Mesendoderm (in vitro differentiated cells): ENCODE results near the gene GUCA1A.

ENCODE experiments used
- DNase-seq: peaks from one replicate; pipeline ENCODE4 v3.0.0; 2013
- H2AK5ac ChIP-seq: 2 replicates; pipeline ENCODE4 v1.6.1; 2013; ENCODE audit warnings: low read length, inconsistent platforms
- H2BK120ac ChIP-seq: 2 replicates; pipeline ENCODE4 v1.6.1; 2013; ENCODE audit warnings: low read depth, mild to moderate bottlenecking, low read length, moderate library complexity, mixed read lengths
- H2BK15ac ChIP-seq: replicated peaks from 2 replicates; pipeline ENCODE4 v1.6.1; 2013; ENCODE audit warnings: low read depth, mild to moderate bottlenecking, moderate library complexity
- H2BK5ac ChIP-seq: 2 replicates; pipeline ENCODE4 v1.6.1; 2013; ENCODE audit warnings: low read length, inconsistent platforms
- H3K18ac ChIP-seq: 2 replicates; pipeline ENCODE4 v1.6.1; 2013; ENCODE audit warnings: mild to moderate bottlenecking, low read length, mixed read lengths
- H3K23ac ChIP-seq: one replicate; pipeline ENCODE4 v1.6.1; 2013; ENCODE audit warnings: low read length
- H3K27ac ChIP-seq: 2 replicates; pipeline ENCODE4 v1.5.1; 2013; ENCODE audit warnings: low read depth, mild to moderate bottlenecking, inconsistent platforms, low read length, moderate library complexity
- H3K27me3 ChIP-seq: 2 replicates; pipeline ENCODE4 v1.6.1; 2013; ENCODE audit warnings: low read length, control low read depth, mild to moderate bottlenecking, inconsistent platforms; ENCODE audit not compliant: insufficient read depth, poor library complexity
- H3K36me3 ChIP-seq: 2 replicates; pipeline ENCODE4 v1.6.1; 2013; ENCODE audit warnings: low read length, inconsistent platforms; ENCODE audit not compliant: control insufficient read depth, insufficient read depth
- H3K4ac ChIP-seq: one replicate; pipeline ENCODE4 v1.6.1; 2013; ENCODE audit warnings: low read depth, mild to moderate bottlenecking, low read length, moderate library complexity
- H3K4me1 ChIP-seq: 2 replicates; pipeline ENCODE4 v1.6.1; 2013; ENCODE audit warnings: low read depth, low read length, inconsistent platforms; ENCODE audit not compliant: control insufficient read depth
- H3K4me2 ChIP-seq: 2 replicates; pipeline ENCODE4 v1.6.1; 2013; ENCODE audit warnings: low read length
- H3K4me3 ChIP-seq: 2 replicates; pipeline ENCODE4 v1.5.1; 2013; ENCODE audit warnings: mild to moderate bottlenecking, low read length
- H3K56ac ChIP-seq: one replicate; pipeline ENCODE4 v1.6.1; 2013; ENCODE audit warnings: low read length
- H3K79me1 ChIP-seq: 2 replicates; pipeline ENCODE4 v1.6.1; 2013; ENCODE audit warnings: low read length, inconsistent platforms
- H3K79me2 ChIP-seq: 2 replicates; pipeline ENCODE4 v1.6.1; 2013; ENCODE audit warnings: mild to moderate bottlenecking, low read length; ENCODE audit not compliant: control insufficient read depth, insufficient read depth
- H3K9ac ChIP-seq: 2 replicates; pipeline ENCODE4 v1.6.1; 2013; ENCODE audit warnings: low read length, inconsistent platforms
- H4K5ac ChIP-seq: one replicate; pipeline ENCODE4 v1.6.1; 2013; ENCODE audit warnings: low read length
- H4K8ac ChIP-seq: one replicate; pipeline ENCODE4 v1.6.1; 2013; ENCODE audit warnings: low read depth, mild to moderate bottlenecking, control low read depth, low read length, moderate library complexity
- WGBS: extraction: QIAGEN DNeasy Blood & Tissue Kit; methylation state at CpG from one replicate; pipeline ENCODE4 v1.1.7; 2013; ENCODE audit warnings: low lambda C conversion rate, missing lambda C conversion rate; ENCODE audit not compliant: insufficient coverage; ENCODE audit errors: extremely low coverage; 5-methylcytosine and 5-hydroxymethylcytosine counted together

Gene GUCA1A

DNA sequence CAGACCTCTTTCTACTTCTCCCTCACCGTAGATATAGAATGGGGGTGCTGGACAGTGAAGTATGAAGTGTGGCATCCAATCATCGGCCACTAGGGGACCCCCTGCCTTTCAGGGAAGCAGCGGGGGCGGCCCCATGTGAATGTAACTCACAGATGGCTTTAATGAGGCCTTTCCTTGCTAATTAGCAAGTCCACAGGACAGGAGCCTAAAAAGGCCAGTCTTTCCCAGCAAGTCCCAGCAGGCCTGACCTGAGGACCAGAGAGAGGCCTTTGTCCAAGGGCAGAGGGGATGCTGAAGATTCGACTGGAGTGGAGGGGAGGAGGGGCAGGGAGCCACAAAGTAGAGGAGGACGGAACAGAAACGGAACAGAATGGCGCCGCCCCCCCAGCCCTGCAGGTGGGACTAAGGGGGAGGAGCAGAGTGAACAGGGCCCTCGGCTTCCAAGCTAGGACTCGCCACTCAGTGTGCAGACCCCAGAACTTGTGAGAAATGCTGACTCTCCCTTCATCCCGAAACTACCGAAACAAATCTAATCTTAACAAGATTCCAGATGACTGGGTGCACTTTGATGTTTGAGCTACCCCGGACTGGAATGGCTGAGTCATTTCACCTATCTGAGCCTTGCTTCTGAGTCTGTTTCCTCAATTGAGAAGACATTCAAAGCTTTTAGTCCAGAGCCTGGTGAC, 36.5 kb upstream of the GUCA1A start:
- H3K4me3 ChIP-seq: no peak overlapping the region
- peak overlapping the region; percentile 96 for H3K27ac ChIP-seq
- peak; percentile 93 for DNase-seq

DNA sequence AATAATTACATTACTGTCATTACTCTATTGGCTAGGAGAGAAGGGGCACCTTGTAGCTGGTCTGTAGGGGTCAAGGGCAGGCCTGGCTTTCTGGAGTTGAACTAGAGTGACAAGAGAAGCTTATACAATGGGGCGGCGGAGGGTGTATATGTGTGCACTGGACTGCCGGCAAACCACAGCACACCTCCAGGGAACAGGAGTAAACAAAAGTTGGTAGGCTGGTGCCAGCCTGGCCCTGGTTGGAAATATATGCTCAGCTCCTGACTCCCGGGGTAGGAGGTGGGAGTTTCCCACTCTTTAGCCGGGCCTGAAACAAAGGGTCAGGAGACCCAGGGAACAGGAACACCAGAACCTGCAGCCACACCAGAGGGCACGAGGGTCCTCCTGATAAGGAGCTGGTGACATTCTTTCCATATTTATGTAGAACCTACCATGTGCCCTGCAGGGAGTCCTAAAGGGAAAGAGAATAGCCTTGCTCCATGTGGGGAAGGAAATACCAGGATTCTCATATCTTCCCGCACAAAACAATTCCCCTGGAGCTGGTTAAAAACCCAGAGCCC, 35.9 kb upstream of the GUCA1A start:
- H4K5ac ChIP-seq: no peak overlapping the region
- peak overlapping the region; percentile 72 for H3K18ac ChIP-seq
- peak overlapping the region; percentile 86 for H2AK5ac ChIP-seq
- H3K4me3 ChIP-seq: no peak overlapping the region
- H2BK5ac ChIP-seq: peak overlapping the region; percentile 86
- H3K36me3 ChIP-seq: no peaks in the 10 kb centered on the region
- peak overlapping the region; percentile 40 for H2BK120ac ChIP-seq
- no peaks in the 10 kb centered on the region for H3K27me3 ChIP-seq
- peaks cover 26% of the 10 kb centered on the region for H3K4me1 ChIP-seq
- H3K79me2 ChIP-seq: peaks cover 38% of the 10 kb centered on the region
- peak overlapping the region; percentile 59 for H3K9ac ChIP-seq
- H3K4ac ChIP-seq: peak overlapping the region; percentile 74
- WGBS: no CpG with 5 or more reads among the region's 7 CpGs
- peak; percentile 97 for DNase-seq
- H3K79me1 ChIP-seq: peaks cover 21% of the 10 kb centered on the region
- H3K4me2 ChIP-seq: peak overlapping the region; percentile 19
- no peak overlapping the region for H4K8ac ChIP-seq
- H3K23ac ChIP-seq: no peak overlapping the region
- no peak overlapping the region for H2BK15ac ChIP-seq
- peak overlapping the region; percentile 96 for H3K27ac ChIP-seq
- peak overlapping the region; percentile 51 for H3K56ac ChIP-seq

More for the DNA sequence above, 36.5 kb upstream of the GUCA1A start:
- no peak overlapping the region for H3K23ac ChIP-seq
- H3K4me2 ChIP-seq: peak overlapping the region; percentile 5
- peak overlapping the region; percentile 40 for H2BK120ac ChIP-seq
- no peaks in the 10 kb centered on the region for H3K27me3 ChIP-seq
- H4K8ac ChIP-seq: no peak overlapping the region
- H2AK5ac ChIP-seq: no peak overlapping the region
- H3K79me2 ChIP-seq: peaks cover 32% of the 10 kb centered on the region
- peaks cover 22% of the 10 kb centered on the region for H3K79me1 ChIP-seq
- H3K56ac ChIP-seq: peak overlapping the region; percentile 68
- H4K5ac ChIP-seq: peak overlapping the region; percentile 81
- peaks cover 26% of the 10 kb centered on the region for H3K4me1 ChIP-seq
- no peak overlapping the region for H2BK15ac ChIP-seq
- H3K4ac ChIP-seq: peak overlapping the region; percentile 74
- H3K36me3 ChIP-seq: no peaks in the 10 kb centered on the region
- no CpG with 5 or more reads among the region's 14 CpGs for WGBS
- peak overlapping the region; percentile 85 for H3K18ac ChIP-seq
- peak overlapping the region; percentile 59 for H3K9ac ChIP-seq
- peak overlapping the region; percentile 86 for H2BK5ac ChIP-seq

DNA sequence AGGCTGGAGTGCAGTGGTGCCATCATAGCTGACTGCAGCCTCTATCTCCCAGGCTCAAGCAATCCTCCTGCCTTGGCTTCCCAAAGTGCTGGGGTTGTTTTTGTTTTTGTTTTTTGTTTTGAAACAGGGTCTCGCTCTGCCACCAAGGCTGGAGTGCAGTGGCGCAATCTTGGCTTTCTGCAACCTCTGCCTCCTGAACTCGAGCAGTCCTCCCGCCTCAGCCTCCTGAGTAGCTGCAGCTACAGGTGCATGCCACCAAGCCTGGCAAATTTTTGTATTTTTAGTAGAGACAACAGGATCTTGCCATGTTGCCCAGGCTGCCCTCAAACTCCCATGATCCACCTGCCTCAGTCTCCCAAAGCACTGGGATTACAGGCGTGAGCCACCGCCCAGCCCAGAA, 35.0 kb upstream of the GUCA1A start:
- peak overlapping the region; percentile 75 for H3K27ac ChIP-seq

DNA sequence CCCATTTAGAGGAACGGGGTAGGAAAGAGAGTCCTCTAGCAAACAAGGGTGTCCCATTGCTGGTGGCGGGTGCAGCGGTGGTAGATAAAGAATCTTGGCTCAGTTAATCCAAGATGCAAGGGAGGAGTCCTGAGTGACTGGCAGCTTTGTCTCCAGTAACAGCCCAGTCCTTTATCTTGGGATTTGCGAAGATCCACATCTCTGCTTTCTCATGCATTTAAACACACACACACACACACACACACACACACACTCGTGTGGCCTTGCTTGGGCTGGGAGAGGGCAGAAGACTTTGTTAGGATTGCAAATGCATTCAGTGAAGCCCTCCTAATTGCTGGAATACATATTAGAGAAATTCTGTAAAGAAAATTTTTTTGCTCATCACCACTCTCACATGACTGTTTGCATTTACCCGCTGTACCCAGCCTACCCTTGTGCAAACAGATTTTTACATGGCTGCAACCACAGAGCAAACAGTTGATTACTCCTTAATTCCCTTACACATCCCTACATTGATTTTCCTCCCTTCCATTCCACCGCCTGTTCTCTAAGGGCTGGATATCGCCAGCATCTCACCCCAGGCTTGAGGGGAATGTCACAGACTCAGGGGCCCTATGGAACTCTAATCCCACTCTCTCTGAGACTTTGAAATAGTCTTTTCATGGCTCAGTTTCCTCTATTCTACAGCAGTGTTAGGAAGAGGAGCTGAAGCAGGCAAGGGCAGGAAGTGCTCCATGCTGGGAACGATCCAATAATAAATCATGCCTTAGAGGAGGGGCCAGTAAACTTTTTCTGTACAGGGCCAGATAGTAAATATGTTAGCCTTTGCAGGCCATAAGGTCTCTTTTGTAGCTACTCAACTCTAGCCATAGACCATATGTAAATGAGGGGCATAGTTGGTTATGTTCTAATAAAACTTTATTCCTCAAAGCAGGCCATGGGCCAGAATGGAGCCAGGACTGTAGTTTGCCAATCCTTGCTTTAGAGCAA, 34.2 kb upstream of the GUCA1A start:
- no CpG with 5 or more reads among the region's 9 CpGs for WGBS
- Histone ChIP-seq H3K79me2 (peaks cover 37% of the 10 kb centered on the region), H3K4me3 (no peak overlapping the region), H2BK15ac (no peak overlapping the region), H3K56ac (peak overlapping the region; percentile 67), H2BK120ac (no peak overlapping the region), H4K5ac (no peak overlapping the region), H3K27me3 (no peaks in the 10 kb centered on the region), H3K23ac (peak overlapping the region; percentile 7), H4K8ac (no peak overlapping the region), H2AK5ac (peak overlapping the region; percentile 85), H3K4me1 (peaks cover 28% of the 10 kb centered on the region), H2BK5ac (peak overlapping the region; percentile 49), H3K9ac (peak overlapping the region; percentile 64), H3K79me1 (peaks cover 16% of the 10 kb centered on the region), H3K36me3 (no peaks in the 10 kb centered on the region), H3K18ac (peak overlapping the region; percentile 65), H3K4me2 (peak overlapping the region; percentile 3), H3K4ac (no peak overlapping the region), H3K27ac (peak overlapping the region; percentile 75)
- peak; percentile 85 for DNase-seq

More for the DNA sequence above, 35.0 kb upstream of the GUCA1A start:
- Histone ChIP-seq H3K27me3 (no peaks in the 10 kb centered on the region), H3K36me3 (no peaks in the 10 kb centered on the region), H4K5ac (no peak overlapping the region), H3K4me3 (no peak overlapping the region), H2BK120ac (no peak overlapping the region), H2AK5ac (no peak overlapping the region), H3K9ac (no peak overlapping the region), H3K4ac (peak overlapping the region; percentile 10), H3K79me1 (peaks cover 19% of the 10 kb centered on the region), H3K18ac (peak overlapping the region; percentile 65), H3K23ac (no peak overlapping the region), H4K8ac (no peak overlapping the region), H3K4me1 (peaks cover 28% of the 10 kb centered on the region), H3K4me2 (no peak overlapping the region), H3K56ac (peak overlapping the region; percentile 67), H3K79me2 (peaks cover 39% of the 10 kb centered on the region), H2BK15ac (no peak overlapping the region), H2BK5ac (no peak overlapping the region)
- no peak for DNase-seq
- WGBS: no CpG with 5 or more reads among the region's 6 CpGs

DNA sequence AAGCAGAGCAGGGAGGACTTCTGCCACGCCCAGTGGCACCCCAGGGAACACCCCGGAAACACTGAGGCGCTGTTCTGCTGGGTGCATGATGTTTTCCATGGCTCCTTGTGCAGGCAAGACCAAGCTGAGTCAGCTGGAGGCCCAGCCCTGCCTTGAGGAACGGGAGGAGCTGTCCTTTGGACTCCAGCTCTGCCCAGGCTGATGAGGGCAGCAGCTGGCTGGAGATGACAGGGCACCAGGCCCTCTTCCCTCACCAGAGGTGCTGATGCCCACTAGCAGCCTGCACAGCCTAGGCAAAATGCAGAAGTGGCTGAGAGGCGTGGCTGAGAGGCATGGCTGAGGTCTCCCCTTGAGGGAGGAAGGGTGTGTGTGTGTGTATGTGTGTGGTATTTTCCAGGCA, 33.1 kb upstream of the GUCA1A start:
- Histone ChIP-seq H3K9ac (peak overlapping the region; percentile 26), H2AK5ac (no peak overlapping the region), H3K36me3 (no peaks in the 10 kb centered on the region), H3K27ac (no peak overlapping the region), H3K27me3 (no peaks in the 10 kb centered on the region), H3K56ac (peak overlapping the region; percentile 74), H4K8ac (no peak overlapping the region), H3K4me1 (peaks cover 28% of the 10 kb centered on the region), H4K5ac (no peak overlapping the region), H3K4me3 (no peak overlapping the region), H3K4me2 (no peak overlapping the region), H3K79me2 (peaks cover 37% of the 10 kb centered on the region), H3K79me1 (peaks cover 13% of the 10 kb centered on the region), H3K23ac (no peak overlapping the region), H3K18ac (no peak overlapping the region), H2BK5ac (no peak overlapping the region), H2BK120ac (no peak overlapping the region), H2BK15ac (no peak overlapping the region), H3K4ac (no peak overlapping the region)
- no peak for DNase-seq
- no CpG with 5 or more reads among the region's 5 CpGs for WGBS
